IMR-90 (cell line): ENCODE results near the gene ZBED1. TPM values are rescaled to one million over a fixed set of nuclear protein-coding genes. Genes with fewer than 3 reads are reported as not detected.

Experiments used
- ATAC-seq: fragments of 200-7000 bp; cut with Tn5 transposase; 2 replicates; pipeline ENCODE4 v1.9.1; 2020; ENCODE audit warnings: low read depth, mild to moderate bottlenecking, moderate library complexity
- BruUV-seq: library from RNA; stranded (reverse); fragments of 400-500 nt; replicated peaks from 2 replicates; lab custom pipeline; 2021; lab: Mats Ljungman, UMichigan
- CTCF ChIA-PET: fragments of 300-600 bp; formaldehyde crosslinking; extraction: SDS; loops from one replicate; lab custom pipeline; 2021; ENCODE audit warnings: antibody characterized with exemption; lab: Yijun Ruan, JAX
- POLR2A ChIA-PET: fragments of 300-600 bp; sonication (Branson Sonifier 250); formaldehyde crosslinking; loops from one replicate; lab custom pipeline; 2022; ENCODE audit warnings: antibody characterized with exemption; ENCODE audit not compliant: unreplicated experiment; lab: Charles Lee
- DNase-seq: peaks from one replicate; pipeline ENCODE4 v3.0.0; 2013
- H2AFZ ChIP-seq: replicated peaks from 2 replicates; pipeline ENCODE3; 2013; ENCODE audit warnings: low read length, mild to moderate bottlenecking; ENCODE audit not compliant: poor library complexity
- H2AK5ac ChIP-seq: 2 replicates; pipeline ENCODE4 v1.6.1; 2013; ENCODE audit warnings: low read depth, low read length, inconsistent platforms
- H2AK9ac ChIP-seq: replicated peaks from 2 replicates; pipeline ENCODE3; 2013; ENCODE audit warnings: mild to moderate bottlenecking, low read depth, low read length, moderate library complexity; ENCODE audit not compliant: poor library complexity
- H2BK120ac ChIP-seq: 2 replicates; pipeline ENCODE4 v1.6.1; 2013; ENCODE audit warnings: low read depth, low read length, inconsistent platforms
- H2BK15ac ChIP-seq: 3 replicates; pipeline ENCODE4 v1.6.1; 2013; ENCODE audit warnings: low read depth, low read length, inconsistent platforms
- H2BK20ac ChIP-seq: 2 replicates; pipeline ENCODE4 v1.6.1; 2013; ENCODE audit warnings: low read depth, mild to moderate bottlenecking, inconsistent platforms, low read length, moderate library complexity
- H2BK5ac ChIP-seq: 2 replicates; pipeline ENCODE4 v1.6.1; 2013; ENCODE audit warnings: mild to moderate bottlenecking, low read depth, low read length, inconsistent platforms; ENCODE audit not compliant: poor library complexity, severe bottlenecking
- H3K14ac ChIP-seq: replicated peaks from 2 replicates; pipeline ENCODE4 v1.6.1; 2013; ENCODE audit warnings: low read depth, low read length, inconsistent platforms
- H3K18ac ChIP-seq: 2 replicates; pipeline ENCODE4 v1.6.1; 2013; ENCODE audit warnings: low read depth, low read length, control low read depth
- H3K23ac ChIP-seq: 2 replicates; pipeline ENCODE4 v1.6.1; 2013; ENCODE audit warnings: low read depth, low read length, inconsistent platforms
- H3K27ac ChIP-seq: 2 replicates; pipeline ENCODE4 v1.5.1; 2013; ENCODE audit warnings: mild to moderate bottlenecking, control low read depth, low read length; ENCODE audit not compliant: insufficient read depth
- H3K27me3 ChIP-seq: 2 replicates; pipeline ENCODE4 v1.6.1; 2013; ENCODE audit warnings: low read length; ENCODE audit not compliant: control insufficient read depth, insufficient read depth
- H3K36me3 ChIP-seq: 2 replicates; pipeline ENCODE4 v1.6.1; 2013; ENCODE audit warnings: low read length, mixed read lengths; ENCODE audit not compliant: control insufficient read depth, insufficient read depth
- H3K4ac ChIP-seq: 2 replicates; pipeline ENCODE4 v1.6.1; 2013; ENCODE audit warnings: low read depth, low read length, inconsistent platforms
- H3K4me1 ChIP-seq: 2 replicates; pipeline ENCODE4 v1.6.1; 2013; ENCODE audit warnings: low read length, mixed read lengths; ENCODE audit not compliant: control insufficient read depth, insufficient read depth
- H3K4me2 ChIP-seq: 2 replicates; pipeline ENCODE4 v1.6.1; 2013; ENCODE audit warnings: low read depth, mild to moderate bottlenecking, control low read depth, low read length, moderate library complexity
- H3K4me3 ChIP-seq: 2 replicates; pipeline ENCODE4 v1.5.1; 2013; ENCODE audit warnings: low read depth, mild to moderate bottlenecking, control low read depth, low read length, moderate library complexity; ENCODE audit not compliant: insufficient read depth
- H3K56ac ChIP-seq: 2 replicates; pipeline ENCODE4 v1.6.1; 2013; ENCODE audit warnings: low read length, inconsistent platforms; ENCODE audit not compliant: insufficient read depth; ENCODE audit errors: extremely low read depth
- H3K79me1 ChIP-seq, 2 experiments: 2 replicates each; pipeline ENCODE4 v1.6.1; 2013; ENCODE audit warnings: low read length in 2 of 2, inconsistent platforms in 1 of 2, low read depth in 1 of 2
- H3K9ac ChIP-seq: 2 replicates; pipeline ENCODE4 v1.6.1; 2013; ENCODE audit warnings: low read depth, low read length, control low read depth
- H3K9me1 ChIP-seq: 2 replicates; pipeline ENCODE4 v1.6.1; 2013; ENCODE audit warnings: low read length, inconsistent platforms; ENCODE audit not compliant: insufficient read depth
- H3K9me3 ChIP-seq: 2 replicates; pipeline ENCODE4 v1.6.1; 2013; ENCODE audit warnings: low read length; ENCODE audit not compliant: control insufficient read depth, insufficient read depth
- H4K20me1 ChIP-seq: 2 replicates; pipeline ENCODE4 v1.6.1; 2013; ENCODE audit warnings: low read length, inconsistent platforms; ENCODE audit not compliant: insufficient read depth
- H4K5ac ChIP-seq: 2 replicates; pipeline ENCODE4 v1.6.1; 2013; ENCODE audit warnings: mild to moderate bottlenecking, low read depth, low read length, control low read depth
- H4K8ac ChIP-seq, 2 experiments: 2 replicates each; pipeline ENCODE4 v1.6.1; 2013; ENCODE audit warnings: low read depth in 2 of 2, low read length in 2 of 2, control low read depth in 1 of 2, inconsistent platforms in 1 of 2
- H4K91ac ChIP-seq: 2 replicates; pipeline ENCODE4 v1.6.1; 2013; ENCODE audit warnings: low read depth, low read length, inconsistent platforms; ENCODE audit not compliant: insufficient read depth
- BHLHE40 ChIP-seq: fragments of 150-350 bp; IDR thresholded peaks from 2 replicates; pipeline ENCODE4 v1.6.1; 2016; ENCODE audit warnings: mild to moderate bottlenecking, low read depth, low read length
- CEBPB ChIP-seq: IDR thresholded peaks from 2 replicates; pipeline ENCODE4 v1.6.1; 2012; ENCODE audit warnings: low read depth, low read length, improper control_type of control experiment
- CHD1 ChIP-seq: IDR thresholded peaks from 2 replicates; pipeline ENCODE4 v1.6.1; 2012; ENCODE audit warnings: low read depth, low read length, improper control_type of control experiment
- CTCF ChIP-seq: conservative IDR thresholded peaks from 2 replicates; pipeline ENCODE4 v1.5.1; 2012; ENCODE audit warnings: mild to moderate bottlenecking, low read depth, low read length, improper control_type of control experiment
- ELK1 ChIP-seq: fragments of 150-350 bp; IDR thresholded peaks from 2 replicates; pipeline ENCODE4 v1.6.1; 2016; ENCODE audit warnings: low read depth, mild to moderate bottlenecking, low read length, moderate library complexity, borderline replicate concordance
- FOS ChIP-seq: fragments of 150-350 bp; IDR thresholded peaks from 2 replicates; pipeline ENCODE4 v1.6.1; 2016; ENCODE audit warnings: low read depth, low read length
- MAFK ChIP-seq: IDR thresholded peaks from 2 replicates; pipeline ENCODE4 v1.6.1; 2012; ENCODE audit warnings: low read depth, low read length, improper control_type of control experiment
- MAZ ChIP-seq: IDR thresholded peaks from 2 replicates; pipeline ENCODE4 v1.6.1; 2012; ENCODE audit warnings: low read depth, mild to moderate bottlenecking, low read length, improper control_type of control experiment, moderate library complexity, borderline replicate concordance
- MXI1 ChIP-seq: IDR thresholded peaks from 2 replicates; pipeline ENCODE4 v1.6.1; 2012; ENCODE audit warnings: low read depth, mild to moderate bottlenecking, low read length, moderate library complexity, borderline replicate concordance
- NFE2L2 ChIP-seq: fragments of 150-350 bp; IDR thresholded peaks from 2 replicates; pipeline ENCODE4 v1.6.1; 2016; ENCODE audit warnings: low read depth, mild to moderate bottlenecking, low read length
- POLR2A ChIP-seq: IDR thresholded peaks from 2 replicates; pipeline ENCODE4 v1.6.1; 2012; ENCODE audit warnings: mild to moderate bottlenecking, low read depth, low read length
- RAD21 ChIP-seq: IDR thresholded peaks from 2 replicates; pipeline ENCODE4 v1.6.1; 2012; ENCODE audit warnings: low read length, improper control_type of control experiment
- RCOR1 ChIP-seq: IDR thresholded peaks from 2 replicates; pipeline ENCODE4 v1.6.1; 2012; ENCODE audit warnings: mild to moderate bottlenecking, low read length, improper control_type of control experiment; ENCODE audit not compliant: insufficient replicate concordance
- RFX5 ChIP-seq: IDR thresholded peaks from 2 replicates; pipeline ENCODE4 v1.8.0; 2012; ENCODE audit warnings: low read depth, mild to moderate bottlenecking, low read length, moderate library complexity
- SMC3 ChIP-seq: fragments of 150-350 bp; IDR thresholded peaks from 2 replicates; pipeline ENCODE4 v1.6.1; 2016; ENCODE audit warnings: low read depth, mild to moderate bottlenecking, antibody characterized with exemption, low read length, moderate library complexity
- USF2 ChIP-seq: fragments of 150-350 bp; IDR thresholded peaks from 2 replicates; pipeline ENCODE4 v1.6.1; 2017; ENCODE audit warnings: mild to moderate bottlenecking, antibody characterized with exemption, low read length, low read depth
- WGBS, 2 experiments: methylation state at CpG; one replicate each; pipeline versions ENCODE4 v1.1.5 to v1.1.7; 2013; ENCODE audit warnings: missing lambda C conversion rate in 2 of 2; ENCODE audit not compliant: insufficient read length in 1 of 2; ENCODE audit errors: extremely low coverage in 2 of 2; 5-methylcytosine and 5-hydroxymethylcytosine counted together
- dilution Hi-C: fragments of 300-500 bp; cut with HindIII; formaldehyde crosslinking; loops from one replicate; pipeline ENCODE4 v1.14.3; 2018; ENCODE audit warnings: low sequenced_read_pairs; ENCODE audit not compliant: unreplicated experiment
- in situ Hi-C: fragments of 300-500 bp; cut with MboI; formaldehyde crosslinking; loops from 3 replicates; pipeline ENCODE4 v1.14.3; 2019; ENCODE audit warnings: low sequenced_read_pairs, inconsistent platforms, mixed read lengths
- intact Hi-C: fragments of 100-400 bp; cut with micrococcal nuclease; formaldehyde crosslinking; loops from 2 replicates; pipeline ENCODE4 v1.10.0; 2022
- polyA plus RNA-seq, 3 experiments: library from polyadenylated mRNA; depleted of rRNA; stranded (reverse); fragments of >200 nt; gene quantifications; 2 replicates each; pipeline ENCODE4 v1.2.3, GENCODE V29; 2012; ENCODE audit warnings: low replicate concordance in 1 of 3
- total RNA-seq: library from RNA; depleted of rRNA; stranded (reverse); fragments of >200 nt; gene quantifications from 2 replicates; pipeline ENCODE4 v1.2.3, GENCODE V29; 2012

ZBED1 gene
- total and polyA plus RNA-seq, 2 of the 4 experiments (the other 2 are of a cell fraction): 13.1 to 21.5 TPM

DNA sequence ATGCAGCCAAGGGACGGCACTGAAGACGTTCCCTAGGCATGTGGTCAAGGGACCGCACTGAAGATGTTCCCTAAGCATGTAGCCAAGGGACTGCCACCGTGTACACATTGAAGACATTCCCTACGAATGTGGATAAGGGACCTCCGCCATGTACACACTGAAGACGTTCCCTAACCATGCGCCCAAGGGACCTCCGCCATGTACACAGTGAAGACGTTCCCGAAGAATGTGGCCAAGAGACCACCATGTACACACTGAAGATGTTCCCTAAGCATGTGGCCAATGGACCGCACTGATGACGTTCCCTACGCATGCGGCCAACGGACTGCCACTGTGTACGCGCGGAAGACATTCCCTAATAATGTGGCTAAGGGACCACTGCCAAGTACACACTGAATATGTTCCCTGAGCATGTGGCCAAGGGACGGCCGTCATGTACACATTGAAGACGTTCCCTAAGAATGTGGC lies 48.4 kb downstream of the ZBED1 start:
- POLR2A ChIA-PET: no interaction called here
- WGBS, 2 experiments: 95% methylated on average over 19 of the region's 22 CpGs; no CpG with 5 or more reads in 1 of the 2 experiments
- BruUV-seq: no TSS peak
- Histone ChIP-seq H3K27me3 (no peaks in the 10 kb centered on the region), H2BK15ac (no peak overlapping the region), H2BK20ac (no peak overlapping the region), H3K23ac (no peak overlapping the region), H2BK5ac (no peak overlapping the region), H3K4me3 (no peak overlapping the region), H4K8ac (no peak overlapping the region), H3K27ac (no peak overlapping the region), H3K9me1 (peaks cover 24% of the 10 kb centered on the region), H3K36me3 (peaks cover 6% of the 10 kb centered on the region), H4K5ac (no peak overlapping the region), H3K4ac (no peak overlapping the region), H3K4me1 (0 out of 2 replicates have a peak, but pooled peaks cover 1% of the 10 kb centered on the region), H2AK5ac (no peak overlapping the region), H2AK9ac (no peak overlapping the region), H3K4me2 (no peak overlapping the region), H3K14ac (no peak overlapping the region), H3K9me3 (no peaks in the 10 kb centered on the region), H3K56ac (no peak overlapping the region), H3K9ac (no peak overlapping the region), H4K20me1 (peaks cover 25% of the 10 kb centered on the region), H3K18ac (no peak overlapping the region), H3K79me1 (peaks cover 20 to 48% of the 10 kb centered on the region in 2 experiments), H2BK120ac (no peak overlapping the region), H4K91ac (no peak overlapping the region), H2AFZ (no peak overlapping the region)
- TF ChIP-seq RCOR1: no peak
- TF ChIP-seq NFE2L2: no peak
- no peak for TF ChIP-seq MAFK
- no peak for TF ChIP-seq USF2
- TF ChIP-seq CHD1: no peak
- TF ChIP-seq CEBPB: no peak
- no peak for TF ChIP-seq CTCF
- no peak for TF ChIP-seq ELK1
- no peak for TF ChIP-seq FOS
- no peak for TF ChIP-seq RFX5
- TF ChIP-seq MXI1: no peak
- no peak for TF ChIP-seq SMC3
- no peak for TF ChIP-seq RAD21
- TF ChIP-seq POLR2A: no peak
- no peak for TF ChIP-seq BHLHE40
- no peak for TF ChIP-seq MAZ
- CTCF ChIA-PET: no interaction called here
- DNase-seq: no peak
- in situ Hi-C loops (no loop called here), dilution Hi-C loops (no loop called here), intact Hi-C loops (loop anchor here (5.0 kb wide), 1 partner anchor 100 kb away; no protein-coding TSS in a partner anchor)
- no peak for ATAC-seq
